Left lung (tissue), 10 donors: ENCODE data around the gene LRRC71. TPM values are rescaled to one million over a fixed set of nuclear protein-coding genes. Genes with fewer than 3 reads are reported as not detected.

ENCODE experiments used
- ATAC-seq: fragments of 200-7000 bp; cut with Tn5 transposase; one replicate; pipeline ENCODE4 v1.9.1; 2020; ENCODE audit warnings: moderate library complexity
- DNase-seq, 4 donors: peaks; one replicate each; pipeline ENCODE4 v3.0.0-alpha.2; 2013 to 2020
- H3K27ac ChIP-seq, 2 donors: fragments of 200-600 bp; sonication (generic) in 1 of 2; one replicate each; pipeline versions ENCODE4 v1.5.0 to v1.8.0; 2020 to 2021
- H3K27me3 ChIP-seq, 2 donors: fragments of 200-600 bp; sonication (generic) in 1 of 2; one replicate each; pipeline versions ENCODE4 v1.5.0 to v1.8.0; 2020 to 2021
- H3K36me3 ChIP-seq, 2 donors: fragments of 200-600 bp; sonication (generic) in 1 of 2; one replicate each; pipeline versions ENCODE4 v1.5.0 to v1.8.0; 2020 to 2021
- H3K4me1 ChIP-seq, 2 donors: fragments of 200-600 bp; one replicate each; pipeline ENCODE4 v1.8.0; 2021
- H3K4me3 ChIP-seq, 2 donors: fragments of 200-600 bp; sonication (generic) in 1 of 2; one replicate each; pipeline versions ENCODE4 v1.5.0 to v1.8.0; 2020 to 2021; ENCODE audit warnings: mild to moderate bottlenecking in 1 of 2
- H3K9me3 ChIP-seq, 2 donors: fragments of 200-600 bp; sonication (generic) in 1 of 2; one replicate each; pipeline versions ENCODE4 v1.5.0 to v1.8.0; 2020 to 2021
- intact Hi-C, 2 donors: fragments of 100-400 bp; cut with DNase I; formaldehyde crosslinking; loops; one replicate each; pipeline versions ENCODE4 v1.11.2 to v1.14.2; 2022
- polyA plus RNA-seq, 6 donors: library from polyadenylated mRNA; unstranded; fragments of 120-200 nt; gene quantifications; one replicate each; pipeline ENCODE4 v1.2.1, GENCODE V29; 2013; ENCODE audit not compliant: insufficient read length in 6 of 6
- total RNA-seq, 2 donors: library from RNA; stranded (reverse); fragmentation: NEBNext Ultra II Directional; extraction: Animal tissue kit (Norgen Biotek cat#: 25700); gene quantifications; one replicate each; pipeline ENCODE4 v1.2.1, GENCODE V29; 2021
- TF ChIP-seq, protein P1 (sequence below), 2 donors: fragments of 200-600 bp; sonication (generic) in 1 of 2; IDR thresholded peaks; one replicate each; pipeline versions ENCODE4 v1.5.0 to v1.8.0; 2021; ENCODE audit warnings: antibody characterized with exemption in 2 of 2
- donor health status: DM: no; HTN: yes; CAD: no.
- donor health status: DM: no; HTN: no; CAD: no.

The LRRC71 gene
- total and polyA plus RNA-seq, 8 donors: 0.38 to 5.5 (median 3.1) TPM

- ATAC-seq: peak; percentile 56
- no peak overlapping the region for H3K4me3 ChIP-seq
- H3K36me3 ChIP-seq: peaks cover 0 to 14% of the 10 kb centered on the region in 2 donors
- no peak overlapping the region for H3K27ac ChIP-seq
- intact Hi-C loops: no loop called here
- TF ChIP-seq, protein P1, sequence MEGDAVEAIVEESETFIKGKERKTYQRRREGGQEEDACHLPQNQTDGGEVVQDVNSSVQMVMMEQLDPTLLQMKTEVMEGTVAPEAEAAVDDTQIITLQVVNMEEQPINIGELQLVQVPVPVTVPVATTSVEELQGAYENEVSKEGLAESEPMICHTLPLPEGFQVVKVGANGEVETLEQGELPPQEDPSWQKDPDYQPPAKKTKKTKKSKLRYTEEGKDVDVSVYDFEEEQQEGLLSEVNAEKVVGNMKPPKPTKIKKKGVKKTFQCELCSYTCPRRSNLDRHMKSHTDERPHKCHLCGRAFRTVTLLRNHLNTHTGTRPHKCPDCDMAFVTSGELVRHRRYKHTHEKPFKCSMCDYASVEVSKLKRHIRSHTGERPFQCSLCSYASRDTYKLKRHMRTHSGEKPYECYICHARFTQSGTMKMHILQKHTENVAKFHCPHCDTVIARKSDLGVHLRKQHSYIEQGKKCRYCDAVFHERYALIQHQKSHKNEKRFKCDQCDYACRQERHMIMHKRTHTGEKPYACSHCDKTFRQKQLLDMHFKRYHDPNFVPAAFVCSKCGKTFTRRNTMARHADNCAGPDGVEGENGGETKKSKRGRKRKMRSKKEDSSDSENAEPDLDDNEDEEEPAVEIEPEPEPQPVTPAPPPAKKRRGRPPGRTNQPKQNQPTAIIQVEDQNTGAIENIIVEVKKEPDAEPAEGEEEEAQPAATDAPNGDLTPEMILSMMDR (IDR thresholded peaks at IDR 0.05): peak; percentile 65 to 88
- H3K27me3 ChIP-seq: peaks cover 0 to 28% of the 10 kb centered on the region in 2 donors
- H3K4me1 ChIP-seq: peaks cover 4 to 11% of the 10 kb centered on the region in 2 donors
- no peaks in the 10 kb centered on the region for H3K9me3 ChIP-seq
- DNase-seq: peak in 1 of 4 donors; percentile 85
Measured at GRCh38 chr1:156910309-156910782, 10.1 kb upstream of the LRRC71 start.

GRCh38 chr1:156911577-156912298 lies 8.7 kb upstream of the LRRC71 start:
- Histone ChIP-seq H3K9me3 (no peaks in the 10 kb centered on the region), H3K36me3 (peaks cover 0 to 15% of the 10 kb centered on the region in 2 donors), H3K4me1 (peaks cover 4 to 11% of the 10 kb centered on the region in 2 donors), H3K4me3 (no peak overlapping the region), H3K27me3 (peaks cover 0 to 28% of the 10 kb centered on the region in 2 donors), H3K27ac (no peak overlapping the region)
- no peak for DNase-seq
- no peak for ATAC-seq
- TF ChIP-seq, protein P1 (IDR thresholded peaks at IDR 0.05): no peak
- intact Hi-C loops: no loop called here

- Histone ChIP-seq H3K4me3 (no peak overlapping the region), H3K36me3 (peaks cover 0 to 15% of the 10 kb centered on the region in 2 donors), H3K4me1 (peaks cover 0 to 7% of the 10 kb centered on the region in 2 donors), H3K27ac (no peak overlapping the region), H3K9me3 (no peaks in the 10 kb centered on the region), H3K27me3 (peaks cover 0 to 28% of the 10 kb centered on the region in 2 donors)
- DNase-seq: peak in 1 of 4 donors; percentile 21
- TF ChIP-seq, protein P1 (IDR thresholded peaks at IDR 0.05): no peak
- intact Hi-C loops: no loop called here
- no peak for ATAC-seq
Measured at GRCh38 chr1:156912310-156912709, 8.1 kb upstream of the LRRC71 start.

DNA sequence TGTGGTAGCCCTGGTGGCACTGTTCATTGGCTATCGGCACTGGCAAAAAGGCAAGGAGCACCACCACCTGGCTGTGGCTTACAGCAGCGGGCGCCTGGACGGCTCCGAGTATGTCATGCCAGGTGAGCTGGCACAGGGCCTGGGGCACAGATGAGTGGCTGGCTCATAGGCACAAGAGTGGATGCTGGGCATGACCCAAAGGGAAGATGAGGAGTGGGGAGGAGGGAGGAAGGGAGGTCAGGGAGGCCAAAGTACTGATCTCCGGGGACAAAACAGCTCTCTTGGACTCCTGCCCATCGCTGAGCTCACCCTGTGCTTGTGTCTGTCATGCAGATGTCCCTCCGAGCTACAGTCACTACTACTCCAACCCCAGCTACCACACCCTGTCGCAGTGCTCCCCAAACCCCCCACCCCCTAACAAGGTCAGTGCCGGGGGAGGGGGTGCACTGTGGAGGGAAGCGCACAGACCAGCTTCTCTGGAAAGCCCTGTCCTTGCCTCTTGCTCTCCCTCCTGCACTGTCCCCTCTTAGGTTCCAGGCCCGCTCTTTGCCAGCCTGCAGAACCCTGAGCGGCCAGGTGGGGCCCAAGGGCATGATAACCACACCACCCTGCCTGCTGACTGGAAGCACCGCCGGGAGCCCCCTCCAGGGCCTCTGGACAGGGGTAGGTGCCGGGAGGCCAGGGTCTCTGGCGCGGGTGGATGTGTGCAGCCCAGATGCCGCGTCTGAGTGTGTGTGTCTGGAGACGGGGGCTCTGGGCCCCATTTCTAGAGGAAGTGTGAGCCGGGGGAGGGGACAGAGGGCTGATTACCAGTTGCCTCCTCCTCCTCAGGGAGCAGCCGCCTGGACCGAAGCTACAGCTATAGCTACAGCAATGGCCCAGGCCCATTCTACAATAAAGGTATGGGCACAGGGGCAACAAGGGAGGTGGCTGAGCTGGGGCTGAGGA lies 7.3 kb upstream of the LRRC71 start:
- ATAC-seq (peak; percentile 78), DNase-seq (peak in 2 of 4 donors; percentile 68 to 85)
- H3K36me3 ChIP-seq: peaks cover 0 to 15% of the 10 kb centered on the region in 2 donors
- no peaks in the 10 kb centered on the region for H3K9me3 ChIP-seq
- intact Hi-C loops: no loop called here
- TF ChIP-seq, protein P1 (IDR thresholded peaks at IDR 0.05): no peak
- H3K4me3 ChIP-seq: no peak overlapping the region
- no peak overlapping the region for H3K27ac ChIP-seq
- H3K27me3 ChIP-seq: peaks cover 0 to 22% of the 10 kb centered on the region in 2 donors
- no peaks in the 10 kb centered on the region for H3K4me1 ChIP-seq
